Activated CD4-positive, alpha-beta T cell treated with anti-CD3 and anti-CD28 coated beads, Interleukin-2, Interleukin-4, amounts not matched to agents 100 ng/mL and 50 ng/mL, durations not matched to agents 16 hours and 8 hours (primary cell): ENCODE measurements around the gene TSR3.
"Not testable (repeated sequence)": the region's sequence is repeated elsewhere in the genome, so short reads cannot be mapped to it uniquely, and the experiment has no call there.

Source experiments
- DNase-seq: peaks from one replicate; pipeline ENCODE4 v3.0.0-alpha.2; 2020; ENCODE audit warnings: low spot score

Gene TSR3

GRCh38 chr16:1337486-1337885, 14.2 kb downstream of the TSR3 start:
- DNase-seq, result no peak

- DNase-seq, result no peak
Measured at GRCh38 chr16:1336619-1337018, 15.1 kb downstream of the TSR3 start.

GRCh38 chr16:1335996-1336395, 15.7 kb downstream of the TSR3 start:
- no peak for DNase-seq

GRCh38 chr16:1335211-1335971, 16.3 kb downstream of the TSR3 start:
- no peak for DNase-seq

- no peak for DNase-seq
Measured at GRCh38 chr16:1334739-1335138, 16.9 kb downstream of the TSR3 start.

- no peak for DNase-seq
Measured at GRCh38 chr16:1333854-1334700, 17.6 kb downstream of the TSR3 start.

- peak; percentile 43 for DNase-seq
Measured at GRCh38 chr16:1333149-1333812, 18.4 kb downstream of the TSR3 start, which contains the start of gene BAIAP3. BAIAP3 (plus strand) TSS chr16:1333645; CDS start chr16:1338550, 4,905 bp downstream.

GRCh38 chr16:1332618-1333148, 19.0 kb downstream of the TSR3 start:
- no peak for DNase-seq

GRCh38 chr16:1331712-1332617, 19.7 kb downstream of the TSR3 start:
- peak; percentile 36 for DNase-seq

- no peak for DNase-seq
Measured at GRCh38 chr16:1330931-1331711, 20.6 kb downstream of the TSR3 start.

GRCh38 chr16:1330260-1330914, 21.3 kb downstream of the TSR3 start:
- DNase-seq, result no peak

GRCh38 chr16:1328961-1329360, 22.7 kb downstream of the TSR3 start:
- not testable (repeated sequence) for DNase-seq

- DNase-seq, result not testable (repeated sequence)
Measured at GRCh38 chr16:1328136-1328535, 23.5 kb downstream of the TSR3 start.

GRCh38 chr16:1327619-1327947, 24.1 kb downstream of the TSR3 start:
- DNase-seq, result no peak

GRCh38 chr16:1326946-1327618, 24.6 kb downstream of the TSR3 start:
- DNase-seq, result no peak

GRCh38 chr16:1326391-1326790, 25.3 kb downstream of the TSR3 start:
- DNase-seq, result no peak

GRCh38 chr16:1325673-1326371, 25.9 kb downstream of the TSR3 start:
- no peak for DNase-seq

- DNase-seq, result no peak
Measured at GRCh38 chr16:1325261-1325660, 26.4 kb downstream of the TSR3 start.

GRCh38 chr16:1324286-1324826, 27.3 kb downstream of the TSR3 start:
- DNase-seq, result no peak
